ENCODE measurements around the gene PRKG1.

Gene PRKG1

GRCh38 chr10:51867956-51868355 is 793.7 kb downstream of the PRKG1 start:
- no peak for DNase-seq (ENCODE audit: low read depth)
- no peak overlapping the region for H3K4me3 ChIP-seq (ENCODE audit: low read depth, low read length)
- TF ChIP-seq CTCF (IDR thresholded peaks at IDR 0.05; ENCODE audit: insufficient read depth, low read depth, low read length, missing control alignments), result no peak

- no peak for TF ChIP-seq CTCF (IDR thresholded peaks at IDR 0.05; ENCODE audit: insufficient read depth, low read depth, low read length, missing control alignments)
- no peak for DNase-seq (ENCODE audit: low read depth)
- no peak overlapping the region for H3K4me3 ChIP-seq (ENCODE audit: low read depth, low read length)
These were observed 799.8 kb downstream of the PRKG1 start for GRCh38 chr10:51874131-51874530.

- DNase-seq (ENCODE audit: low read depth), result no peak
- TF ChIP-seq CTCF (IDR thresholded peaks at IDR 0.05; ENCODE audit: insufficient read depth, low read depth, low read length, missing control alignments), result no peak
- H3K4me3 ChIP-seq (ENCODE audit: low read depth, low read length), result no peak overlapping the region
These were observed 801.3 kb downstream of the PRKG1 start for GRCh38 chr10:51875610-51876009.

GRCh38 chr10:51876503-51876902 is 802.2 kb downstream of the PRKG1 start:
- H3K4me3 ChIP-seq (ENCODE audit: low read depth, low read length), result no peak overlapping the region
- no peak for TF ChIP-seq CTCF (IDR thresholded peaks at IDR 0.05; ENCODE audit: insufficient read depth, low read depth, low read length, missing control alignments)
- no peak for DNase-seq (ENCODE audit: low read depth)

- TF ChIP-seq CTCF (IDR thresholded peaks at IDR 0.05; ENCODE audit: insufficient read depth, low read depth, low read length, missing control alignments), result no peak
- no peak for DNase-seq (ENCODE audit: low read depth)
- no peak overlapping the region for H3K4me3 ChIP-seq (ENCODE audit: low read depth, low read length)
These were observed 802.7 kb downstream of the PRKG1 start for GRCh38 chr10:51876979-51877378.

- no peak for TF ChIP-seq CTCF (IDR thresholded peaks at IDR 0.05; ENCODE audit: insufficient read depth, low read depth, low read length, missing control alignments)
- no peak for DNase-seq (ENCODE audit: low read depth)
- no peak overlapping the region for H3K4me3 ChIP-seq (ENCODE audit: low read depth, low read length)
These were observed 803.3 kb downstream of the PRKG1 start for GRCh38 chr10:51877636-51878035.

GRCh38 chr10:51878695-51879094 is 804.4 kb downstream of the PRKG1 start:
- no peak for DNase-seq (ENCODE audit: low read depth)
- TF ChIP-seq CTCF (IDR thresholded peaks at IDR 0.05; ENCODE audit: insufficient read depth, low read depth, low read length, missing control alignments), result no peak
- H3K4me3 ChIP-seq (ENCODE audit: low read depth, low read length), result no peak overlapping the region; the same call in 1 of the 2 replicates
